Spinal cord (tissue), 10 donors: ENCODE measurements around the gene BCAP29. TPM values are rescaled to one million over a fixed set of nuclear protein-coding genes. Genes with fewer than 3 reads are reported as not detected.

Experiments
- DNase-seq, 6 donors: peaks; one replicate each; pipeline versions ENCODE4 v3.0.0 to v3.0.0-alpha.2; 2013 to 2015; ENCODE audit warnings: low spot score in 6 of 6, low read depth in 4 of 6
- H3K27ac ChIP-seq: one replicate; pipeline ENCODE4 v1.5.1; 2013; ENCODE audit warnings: low read depth, low read length, control low read depth
- H3K27me3 ChIP-seq: one replicate; pipeline ENCODE4 v1.6.1; 2013; ENCODE audit warnings: low read length; ENCODE audit not compliant: control insufficient read depth, insufficient read depth
- H3K36me3 ChIP-seq: one replicate; pipeline ENCODE4 v1.6.1; 2013; ENCODE audit warnings: low read length; ENCODE audit not compliant: control insufficient read depth, insufficient read depth
- H3K4me1 ChIP-seq: one replicate; pipeline ENCODE4 v1.6.1; 2013; ENCODE audit warnings: low read length; ENCODE audit not compliant: control insufficient read depth, insufficient read depth
- H3K4me3 ChIP-seq: one replicate; pipeline ENCODE4 v1.5.1; 2013; ENCODE audit warnings: low read depth, low read length, control low read depth
- H3K9me3 ChIP-seq: one replicate; pipeline ENCODE4 v1.6.1; 2013; ENCODE audit warnings: low read length; ENCODE audit not compliant: control insufficient read depth, insufficient read depth
- WGBS: methylation state at CpG from one replicate; pipeline ENCODE4 v1.1.5; 2013; ENCODE audit warnings: missing lambda C conversion rate; ENCODE audit not compliant: insufficient coverage; 5-methylcytosine and 5-hydroxymethylcytosine counted together
- polyA plus RNA-seq, 2 donors: library from polyadenylated mRNA; unstranded; fragments of 120-200 nt; gene quantifications; one replicate each; pipeline ENCODE4 v1.2.1, GENCODE V29; 2013; ENCODE audit not compliant: insufficient read length in 2 of 2
- small RNA-seq: library from RNA; depleted of rRNA; stranded (forward); fragments of <200 nt; gene quantifications from one replicate; pipeline ENCODE3, GENCODE V24; 2014; ENCODE audit warnings: low replicate concordance
- total RNA-seq, 2 donors: library from RNA; depleted of rRNA in 1 of 2; stranded (reverse); fragments of 120-200 nt in 1 of 2; fragments of >200 nt in 1 of 2; gene quantifications; one replicate each; pipeline versions ENCODE4 v1.2.3 to v1.2.4, GENCODE V29; 2013 to 2014
- donor health status: healthy.

Gene BCAP29
- total and polyA plus RNA-seq, 4 donors: 48.7 to 85.4 (median 70.1) TPM

DNA sequence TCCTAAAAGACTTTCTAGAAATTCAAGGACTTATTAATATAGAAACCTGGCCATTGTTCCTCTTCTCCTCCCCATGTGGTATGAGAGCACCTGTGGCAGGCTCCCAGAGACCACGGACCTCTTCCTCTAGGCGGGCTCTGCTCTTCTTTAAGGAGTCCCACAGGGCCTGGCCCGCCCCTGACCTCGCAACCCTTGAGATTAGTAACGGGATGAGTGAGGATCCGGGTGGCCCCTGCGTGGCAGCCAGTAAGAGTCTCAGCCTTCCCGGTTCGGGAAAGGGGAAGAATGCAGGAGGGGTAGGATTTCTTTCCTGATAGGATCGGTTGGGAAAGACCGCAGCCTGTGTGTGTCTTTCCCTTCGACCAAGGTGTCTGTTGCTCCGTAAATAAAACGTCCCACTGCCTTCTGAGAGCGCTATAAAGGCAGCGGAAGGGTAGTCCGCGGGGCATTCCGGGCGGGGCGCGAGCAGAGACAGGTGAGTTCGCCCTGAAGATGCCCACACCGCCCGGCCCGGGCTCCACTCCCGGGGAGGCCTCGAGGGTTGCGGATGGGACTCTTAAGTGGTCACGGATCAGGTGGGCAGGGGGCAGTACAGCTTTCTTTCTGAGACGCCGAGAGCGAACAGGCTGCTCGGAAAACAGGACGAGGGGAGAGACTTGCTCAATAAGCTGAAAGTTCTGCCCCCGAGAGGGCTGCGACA is 80.5 kb downstream of the BCAP29 start, which contains the start of gene SLC26A4:
Gene SLC26A4, plus strand, starts transcription at position 448 of the 700 bp plus-strand sequence. CDS start 814 bp downstream, outside the sequence.
- Histone ChIP-seq H3K9me3 (no peaks in the 10 kb centered on the region), H3K4me1 (peaks cover 21% of the 10 kb centered on the region), H3K4me3 (peak within 1 kb of the TSS; percentile 34), H3K27me3 (peaks cover 36% of the 10 kb centered on the region), H3K27ac (no peak within 1 kb of the TSS), H3K36me3 (no peaks in the 10 kb centered on the region)
- DNase-seq: peak in 1 of 6 donors; percentile 11
- 2% methylated on average over 37 of the region's 37 CpGs for WGBS

DNA sequence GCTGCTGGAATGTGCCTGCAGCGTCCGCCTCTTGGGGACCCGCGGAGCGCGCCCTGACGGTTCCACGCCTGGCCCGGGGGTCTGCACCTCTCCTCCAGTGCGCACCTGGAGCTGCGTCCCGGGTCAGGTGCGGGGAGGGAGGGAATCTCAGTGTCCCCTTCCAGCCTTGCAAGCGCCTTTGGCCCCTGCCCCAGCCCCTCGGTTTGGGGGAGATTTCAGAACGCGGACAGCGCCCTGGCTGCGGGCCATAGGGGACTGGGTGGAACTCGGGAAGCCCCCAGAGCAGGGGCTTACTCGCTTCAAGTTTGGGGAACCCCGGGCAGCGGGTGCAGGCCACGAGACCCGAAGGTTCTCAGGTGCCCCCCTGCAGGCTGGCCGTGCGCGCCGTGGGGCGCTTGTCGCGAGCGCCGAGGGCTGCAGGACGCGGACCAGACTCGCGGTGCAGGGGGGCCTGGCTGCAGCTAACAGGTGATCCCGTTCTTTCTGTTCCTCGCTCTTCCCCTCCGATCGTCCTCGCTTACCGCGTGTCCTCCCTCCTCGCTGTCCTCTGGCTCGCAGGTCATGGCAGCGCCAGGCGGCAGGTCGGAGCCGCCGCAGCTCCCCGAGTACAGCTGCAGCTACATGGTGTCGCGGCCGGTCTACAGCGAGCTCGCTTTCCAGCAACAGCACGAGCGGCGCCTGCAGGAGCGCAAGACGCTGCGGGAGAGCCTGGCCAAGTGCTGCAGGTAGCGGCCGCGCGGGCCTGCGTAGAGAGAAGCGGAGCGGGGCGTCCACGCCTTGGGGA is 81.2 kb downstream of the BCAP29 start:
- peak in 4 of 6 donors; percentile 7 to 80 (median 56) for DNase-seq
- WGBS: under 1% methylated on average over 73 of the region's 73 CpGs
- Histone ChIP-seq H3K9me3 (no peaks in the 10 kb centered on the region), H3K36me3 (no peaks in the 10 kb centered on the region), H3K4me3 (peak overlapping the region; percentile 34), H3K27me3 (peaks cover 36% of the 10 kb centered on the region), H3K27ac (no peak overlapping the region), H3K4me1 (peaks cover 21% of the 10 kb centered on the region)

DNA sequence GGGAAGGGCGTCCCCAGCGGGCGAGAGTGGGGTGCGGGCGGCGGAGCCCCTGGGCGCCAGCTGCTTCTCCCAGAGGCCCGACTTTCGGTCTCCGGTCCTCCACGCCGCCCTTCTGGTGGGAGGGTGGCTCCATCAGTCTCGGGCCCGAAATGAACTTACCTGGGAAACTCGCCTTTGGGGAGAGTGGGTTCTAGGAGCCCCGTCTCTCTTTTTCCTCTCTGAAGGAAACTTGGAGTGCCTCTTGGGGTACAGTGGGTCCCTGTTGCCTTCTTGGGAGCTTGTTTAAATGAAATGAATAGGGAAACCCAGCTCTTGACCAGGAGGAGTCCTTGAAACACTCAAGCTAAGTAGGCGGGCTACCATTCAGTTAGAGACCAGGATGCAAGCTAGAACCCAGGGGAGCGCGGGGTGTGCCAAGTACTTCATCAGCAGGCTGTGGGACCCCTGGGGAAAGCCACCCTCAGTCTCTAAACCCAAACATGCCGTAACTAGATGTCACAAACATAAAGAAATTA is 81.9 kb downstream of the BCAP29 start:
- Histone ChIP-seq H3K4me1 (peaks cover 21% of the 10 kb centered on the region), H3K9me3 (no peaks in the 10 kb centered on the region), H3K36me3 (no peaks in the 10 kb centered on the region), H3K27me3 (peaks cover 36% of the 10 kb centered on the region), H3K27ac (no peak overlapping the region), H3K4me3 (peak overlapping the region; percentile 34)
- peak in 1 of 6 donors; percentile 6 for DNase-seq
- WGBS: 5% methylated on average over 19 of the region's 20 CpGs

DNA sequence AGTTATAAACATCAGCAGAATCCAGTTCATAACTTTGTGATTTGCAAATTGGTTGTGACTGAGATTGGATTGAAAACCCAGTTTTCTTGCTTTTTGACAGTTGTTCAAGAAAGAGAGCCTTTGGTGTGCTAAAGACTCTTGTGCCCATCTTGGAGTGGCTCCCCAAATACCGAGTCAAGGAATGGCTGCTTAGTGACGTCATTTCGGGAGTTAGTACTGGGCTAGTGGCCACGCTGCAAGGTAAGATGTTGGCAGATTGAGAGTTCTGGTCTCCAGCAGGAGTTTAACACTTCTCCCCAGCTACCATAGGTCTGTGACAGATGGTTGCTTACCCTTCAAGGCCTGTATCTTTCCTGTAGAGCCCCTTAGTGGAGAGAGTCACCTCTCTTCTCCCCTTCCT is 83.2 kb downstream of the BCAP29 start:
- no peak overlapping the region for H3K4me3 ChIP-seq
- WGBS: 20% methylated on average over 1 of the region's 4 CpGs
- H3K36me3 ChIP-seq: no peaks in the 10 kb centered on the region
- peaks cover 21% of the 10 kb centered on the region for H3K4me1 ChIP-seq
- no peaks in the 10 kb centered on the region for H3K9me3 ChIP-seq
- no peak for DNase-seq
- no peak overlapping the region for H3K27ac ChIP-seq
- peaks cover 36% of the 10 kb centered on the region for H3K27me3 ChIP-seq

DNA sequence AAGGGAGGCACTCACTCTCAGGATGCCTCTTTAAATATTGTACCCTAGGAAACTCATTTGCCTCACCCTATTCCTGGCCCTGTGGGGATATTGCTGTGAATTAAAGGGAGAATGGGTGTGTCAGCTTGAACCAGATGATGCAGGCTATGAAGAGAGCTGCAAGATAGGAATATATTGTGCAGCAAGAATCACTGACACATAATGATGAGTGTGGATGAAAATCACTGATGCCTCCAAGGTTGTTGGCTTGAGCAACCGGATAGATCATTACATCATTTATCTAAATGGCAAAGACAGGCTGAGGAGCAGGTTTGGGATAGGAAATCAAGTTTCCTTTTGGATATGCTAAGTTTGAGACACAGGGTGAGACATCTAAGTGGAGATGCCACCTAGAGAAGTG is 86.7 kb downstream of the BCAP29 start:
- no peak overlapping the region for H3K4me3 ChIP-seq
- peaks cover 12% of the 10 kb centered on the region for H3K27me3 ChIP-seq
- H3K27ac ChIP-seq: no peak overlapping the region
- WGBS: no CpG with 5 or more reads among the region's 1 CpG
- no peak for DNase-seq
- no peaks in the 10 kb centered on the region for H3K36me3 ChIP-seq
- no peaks in the 10 kb centered on the region for H3K9me3 ChIP-seq
- peaks cover 5% of the 10 kb centered on the region for H3K4me1 ChIP-seq

DNA sequence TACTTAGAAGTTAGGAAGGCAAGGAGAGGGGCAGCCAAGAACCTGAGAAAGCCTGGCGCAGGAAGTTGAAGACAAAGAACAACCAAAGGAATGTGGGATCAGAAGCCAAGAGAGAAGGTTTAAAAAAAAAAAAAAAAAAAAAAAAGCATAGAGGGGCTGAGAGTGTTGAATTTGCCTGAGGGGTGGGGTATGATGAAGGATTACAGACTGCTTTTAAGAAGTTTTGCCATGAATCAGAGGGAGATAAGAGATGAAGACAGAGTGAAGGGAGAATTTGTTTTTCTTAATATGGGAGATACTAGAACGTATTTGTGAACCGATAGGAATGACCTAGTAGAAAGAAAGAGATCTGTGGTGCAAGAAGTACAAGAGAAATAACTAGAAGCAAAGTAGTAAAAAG is 87.3 kb downstream of the BCAP29 start:
- no peak for DNase-seq
- Histone ChIP-seq H3K4me1 (no peaks in the 10 kb centered on the region), H3K36me3 (no peaks in the 10 kb centered on the region), H3K4me3 (no peak overlapping the region), H3K9me3 (no peaks in the 10 kb centered on the region), H3K27me3 (peaks cover 8% of the 10 kb centered on the region), H3K27ac (no peak overlapping the region)
- WGBS: 97% methylated on average over 3 of the region's 3 CpGs

DNA sequence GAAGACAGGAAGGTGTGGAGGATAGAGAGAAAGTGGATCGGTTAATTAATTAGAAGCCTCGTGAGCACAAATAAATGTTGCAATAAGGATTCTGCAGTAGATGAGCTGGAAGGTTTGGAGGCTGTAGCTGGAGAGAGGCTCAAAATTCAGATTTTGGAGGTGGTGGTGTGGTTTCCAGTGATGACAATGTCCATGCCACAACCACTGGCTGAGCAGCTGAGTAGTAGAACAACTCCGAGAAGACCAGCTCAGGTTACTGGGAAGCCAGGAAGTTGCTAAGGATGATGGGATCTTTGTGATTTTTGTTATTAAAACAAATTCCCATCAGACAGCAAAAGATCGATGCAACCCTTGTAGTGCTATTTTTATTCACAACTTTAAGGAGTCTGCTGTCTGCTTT is 88.2 kb downstream of the BCAP29 start:
- Histone ChIP-seq H3K9me3 (no peaks in the 10 kb centered on the region), H3K4me1 (no peaks in the 10 kb centered on the region), H3K4me3 (no peak overlapping the region), H3K27ac (no peak overlapping the region), H3K27me3 (peaks cover 2% of the 10 kb centered on the region), H3K36me3 (no peaks in the 10 kb centered on the region)
- no peak for DNase-seq
- 92% methylated on average over 2 of the region's 4 CpGs for WGBS

Small RNA genes lying within 50 kb of the gene (small RNA-seq; reads per million reads assigned to genes)
- gene BANF1P5 (not detected), gene RF01233 (not detected)

Other genes with a start within 250 kb of the BCAP29 start
- 10 to 100 TPM in 1 of 2 donors, 1 to 10 TPM in 1; 5.1 to 38.2 TPM for gene GPR22, start 110.2 kb upstream of the BCAP29 start, total RNA-seq
- gene GPR22, start 110.2 kb upstream of the BCAP29 start, polyA plus RNA-seq: 10 to 100 TPM; 11.8 to 19.4 TPM
- 10 to 100 TPM; 38.1 to 48.2 TPM for gene COG5, start 16.3 kb upstream of the BCAP29 start, total RNA-seq
- 10 to 100 TPM; 18.9 to 24.9 TPM for gene COG5, start 16.3 kb upstream of the BCAP29 start, polyA plus RNA-seq
- 10 to 100 TPM; 11.1 to 16.2 TPM for gene DUS4L, start 16.3 kb upstream of the BCAP29 start, total RNA-seq
- gene DUS4L, start 16.3 kb upstream of the BCAP29 start, polyA plus RNA-seq: 10 to 100 TPM; 14.8 to 16.3 TPM
- gene SLC26A4, start 80.6 kb downstream of the BCAP29 start, total RNA-seq: 1 to 10 TPM in 1 of 2 donors, under 1 TPM in 1; 0.99 to 1.3 TPM
- under 1 TPM; 0.77 to 0.86 TPM for gene SLC26A4, start 80.6 kb downstream of the BCAP29 start, polyA plus RNA-seq
- 10 to 100 TPM; 28.9 to 29.9 TPM for gene CBLL1, start 163.9 kb downstream of the BCAP29 start, total RNA-seq
- 10 to 100 TPM; 28.7 to 33.7 TPM for gene CBLL1, start 163.9 kb downstream of the BCAP29 start, polyA plus RNA-seq
- gene SLC26A3, start 223.0 kb downstream of the BCAP29 start, total RNA-seq: not detected
- not detected for gene SLC26A3, start 223.0 kb downstream of the BCAP29 start, polyA plus RNA-seq